Stomach (tissue), 9 donors: ENCODE measurements around the gene PUS10. TPM values are rescaled to one million over a fixed set of nuclear protein-coding genes. Genes with fewer than 3 reads are reported as not detected.

Experiments used
- DNase-seq, 2 donors: peaks; one replicate each; pipeline versions ENCODE4 v3.0.0 to v3.0.0-alpha.2; 2013 to 2019
- H3K27ac ChIP-seq, 5 donors: fragments of 200-600 bp in 4 of 5; sonication (generic) in 4 of 5; one replicate each; pipeline ENCODE4 v1.5.1; 2013 to 2019; ENCODE audit warnings: mild to moderate bottlenecking in 1 of 5, moderate library complexity in 1 of 5
- H3K27me3 ChIP-seq, 3 donors: fragments of 200-600 bp; sonication (generic); one replicate each; pipeline ENCODE4 v1.5.1; 2017 to 2019; ENCODE audit warnings: mixed run types in 1 of 3
- H3K36me3 ChIP-seq, 4 donors: fragments of 200-600 bp; sonication (generic); 1 replicate in 3 of 4; 2 replicates in 1 of 4; pipeline ENCODE4 v1.5.1; 2016 to 2019
- H3K4me1 ChIP-seq, 4 donors: fragments of 200-600 bp; sonication (generic); one replicate each; pipeline ENCODE4 v1.5.1; 2016 to 2019
- H3K4me3 ChIP-seq, 4 donors: fragments of 200-600 bp; sonication (generic) in 3 of 4; one replicate each; pipeline ENCODE4 v1.5.1; 2016 to 2019; ENCODE audit warnings: mild to moderate bottlenecking in 1 of 4
- H3K9me3 ChIP-seq, 4 donors: fragments of 200-600 bp; sonication (generic); one replicate each; pipeline ENCODE4 v1.5.1; 2016 to 2019
- EP300 ChIP-seq: sonication (generic); formaldehyde crosslinking; IDR thresholded peaks from one replicate; pipeline ENCODE4 v1.6.1; 2017; ENCODE audit warnings: antibody characterized with exemption
- POLR2A ChIP-seq, 4 donors: fragments of 450-650 bp; IDR thresholded peaks; one replicate each; pipeline ENCODE4 v1.6.1; 2016; ENCODE audit warnings: antibody characterized with exemption in 4 of 4, control low read depth in 2 of 4, mild to moderate bottlenecking in 1 of 4, moderate library complexity in 1 of 4
- POLR2AphosphoS5 ChIP-seq, 3 donors: sonication (generic); formaldehyde crosslinking; IDR thresholded peaks; one replicate each; pipeline ENCODE4 v1.6.1; 2016; ENCODE audit warnings: antibody characterized with exemption in 3 of 3
- WGBS, 5 donors: extraction: QIAGEN DNeasy Blood & Tissue Kit in 3 of 5; methylation state at CpG; one replicate each; pipeline versions ENCODE4 v1.1.5 to v1.1.7; 2013 to 2018; 5-methylcytosine and 5-hydroxymethylcytosine counted together
- intact Hi-C: fragments of 100-400 bp; cut with DNase I; formaldehyde crosslinking; loops from one replicate; pipeline ENCODE4 v1.15.1; 2023; ENCODE audit warnings: low total_unique reads
- polyA plus RNA-seq, 3 donors: library from polyadenylated mRNA; stranded (reverse); fragments of 200-250 nt; gene quantifications; one replicate each; pipeline ENCODE4 v1.2.3, GENCODE V29; 2013
- total RNA-seq, 5 donors: library from RNA; depleted of rRNA; stranded (reverse); fragments of >200 nt; gene quantifications; one replicate each; pipeline versions ENCODE4 v1.1.0 to v1.2.3, GENCODE V29; 2014 to 2016
- TF ChIP-seq, protein P1 (sequence below), 7 experiments: fragments of 450-650 bp in 4 of 7; fragments of 200-600 bp in 3 of 7; sonication (generic) in 3 of 7; IDR thresholded peaks; one replicate each; pipeline ENCODE4 v1.5.1; 2016 to 2019; ENCODE audit warnings: antibody characterized with exemption in 7 of 7, control low read depth in 2 of 7, mild to moderate bottlenecking in 1 of 7
- donor health status: healthy with polysubstance abuse.
- donor health status: Bipolar disorder and iron deficiency.
- donor health status: healthy.

Gene PUS10
- total and polyA plus RNA-seq, 8 donors, result 1.8 to 8.0 (median 3.4) TPM

GRCh38 chr2:60960706-60961105, 57.3 kb downstream of the PUS10 start:
- no peaks in the 10 kb centered on the region for H3K9me3 ChIP-seq
- H3K4me3 ChIP-seq, result no peak overlapping the region
- DNase-seq, result no peak
- TF ChIP-seq POLR2A (IDR thresholded peaks at IDR 0.05), result no peak
- no peak for TF ChIP-seq EP300
- TF ChIP-seq, protein P1, sequence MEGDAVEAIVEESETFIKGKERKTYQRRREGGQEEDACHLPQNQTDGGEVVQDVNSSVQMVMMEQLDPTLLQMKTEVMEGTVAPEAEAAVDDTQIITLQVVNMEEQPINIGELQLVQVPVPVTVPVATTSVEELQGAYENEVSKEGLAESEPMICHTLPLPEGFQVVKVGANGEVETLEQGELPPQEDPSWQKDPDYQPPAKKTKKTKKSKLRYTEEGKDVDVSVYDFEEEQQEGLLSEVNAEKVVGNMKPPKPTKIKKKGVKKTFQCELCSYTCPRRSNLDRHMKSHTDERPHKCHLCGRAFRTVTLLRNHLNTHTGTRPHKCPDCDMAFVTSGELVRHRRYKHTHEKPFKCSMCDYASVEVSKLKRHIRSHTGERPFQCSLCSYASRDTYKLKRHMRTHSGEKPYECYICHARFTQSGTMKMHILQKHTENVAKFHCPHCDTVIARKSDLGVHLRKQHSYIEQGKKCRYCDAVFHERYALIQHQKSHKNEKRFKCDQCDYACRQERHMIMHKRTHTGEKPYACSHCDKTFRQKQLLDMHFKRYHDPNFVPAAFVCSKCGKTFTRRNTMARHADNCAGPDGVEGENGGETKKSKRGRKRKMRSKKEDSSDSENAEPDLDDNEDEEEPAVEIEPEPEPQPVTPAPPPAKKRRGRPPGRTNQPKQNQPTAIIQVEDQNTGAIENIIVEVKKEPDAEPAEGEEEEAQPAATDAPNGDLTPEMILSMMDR (IDR thresholded peaks at IDR 0.05), result no peak
- no peak for TF ChIP-seq POLR2AphosphoS5 (IDR thresholded peaks at IDR 0.05)
- intact Hi-C loops, result no loop called here
- peaks cover 0 to 6% (median 0%) of the 10 kb centered on the region in 4 donors for H3K36me3 ChIP-seq
- peaks cover 0 to 27% (median 16%) of the 10 kb centered on the region in 4 donors for H3K4me1 ChIP-seq
- no peak overlapping the region for H3K27ac ChIP-seq
- WGBS, 5 donors, result 88 to 95% (median 90%) methylated on average over 1 of the region's 1 CpG
- H3K27me3 ChIP-seq, result no peaks in the 10 kb centered on the region

DNA sequence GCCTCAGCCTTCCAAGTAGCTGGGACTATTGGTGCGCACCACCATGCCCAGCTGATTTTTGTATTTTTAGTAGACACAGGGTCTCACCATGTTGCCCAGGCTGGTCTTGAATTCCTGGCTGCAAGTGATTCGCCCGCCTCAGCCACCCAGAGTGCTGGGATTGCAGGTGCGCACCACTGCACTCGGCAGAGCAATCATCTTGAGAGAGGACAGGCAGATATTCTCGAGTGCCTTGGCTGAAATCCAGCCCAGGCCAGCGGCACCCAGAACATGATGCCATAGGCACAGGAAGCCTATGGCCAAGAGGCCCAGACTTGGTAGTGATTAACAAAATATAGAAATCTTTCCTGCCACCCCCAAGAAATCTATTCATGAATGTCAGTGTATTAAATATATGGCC, 58.6 kb downstream of the PUS10 start:
- intact Hi-C loops, result no loop called here
- H3K27me3 ChIP-seq, result no peaks in the 10 kb centered on the region
- no peaks in the 10 kb centered on the region for H3K9me3 ChIP-seq
- 84 to 92% (median 91%) methylated on average over 7 of the region's 7 CpGs for WGBS, 5 donors
- peaks cover 0 to 19% (median 8%) of the 10 kb centered on the region in 4 donors for H3K4me1 ChIP-seq
- TF ChIP-seq POLR2AphosphoS5 (IDR thresholded peaks at IDR 0.05) (no peak), EP300 (no peak), POLR2A (IDR thresholded peaks at IDR 0.05) (no peak)
- TF ChIP-seq, protein P1 (IDR thresholded peaks at IDR 0.05), result no peak
- no peak overlapping the region for H3K4me3 ChIP-seq
- peaks cover 0 to 11% (median 2%) of the 10 kb centered on the region in 4 donors for H3K36me3 ChIP-seq
- H3K27ac ChIP-seq, result no peak overlapping the region
- no peak for DNase-seq

DNA sequence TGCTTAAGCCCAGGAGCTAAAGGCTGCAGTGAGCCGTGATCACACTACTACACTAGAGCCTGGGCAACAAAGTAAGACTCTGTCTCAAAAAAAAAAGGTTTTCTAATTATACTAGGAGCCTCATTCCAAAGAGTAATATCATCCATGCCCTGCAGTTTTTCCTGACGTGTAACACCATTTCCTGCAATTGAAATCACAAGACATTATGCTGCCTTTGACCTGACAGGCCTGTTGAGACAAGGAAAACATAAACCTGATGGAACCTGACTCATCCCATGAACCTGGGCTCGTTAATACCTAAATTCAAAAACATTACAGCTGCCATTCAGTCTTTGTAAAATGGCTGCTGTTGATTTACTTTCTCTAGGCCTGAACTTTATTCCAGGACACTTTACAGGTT, 59.3 kb downstream of the PUS10 start:
- 72 to 88% (median 84%) methylated on average over 3 of the region's 3 CpGs for WGBS, 5 donors

GRCh38 chr2:60958361-60958760, 59.7 kb downstream of the PUS10 start:
- TF ChIP-seq, protein P1 (IDR thresholded peaks at IDR 0.05), result no peak
- intact Hi-C loops, result no loop called here
- Histone ChIP-seq H3K4me1 (peaks cover 0 to 14% (median 5%) of the 10 kb centered on the region in 4 donors), H3K27ac (no peak overlapping the region), H3K36me3 (peaks cover 0 to 22% (median 8%) of the 10 kb centered on the region in 4 donors), H3K9me3 (no peaks in the 10 kb centered on the region), H3K27me3 (no peaks in the 10 kb centered on the region), H3K4me3 (no peak overlapping the region)
- 86 to 96% (median 90%) methylated on average over 3 of the region's 3 CpGs for WGBS, 5 donors
- DNase-seq, result no peak

More for the DNA sequence above, 59.3 kb downstream of the PUS10 start:
- H3K36me3 ChIP-seq, result peaks cover 0 to 18% (median 8%) of the 10 kb centered on the region in 4 donors
- H3K27ac ChIP-seq, result no peak overlapping the region
- peaks cover 0 to 14% (median 5%) of the 10 kb centered on the region in 4 donors for H3K4me1 ChIP-seq
- no peak for TF ChIP-seq EP300
- TF ChIP-seq, protein P1 (IDR thresholded peaks at IDR 0.05), result no peak
- TF ChIP-seq POLR2A (IDR thresholded peaks at IDR 0.05), result no peak
- no peak for TF ChIP-seq POLR2AphosphoS5 (IDR thresholded peaks at IDR 0.05)
- DNase-seq, result no peak
- no peaks in the 10 kb centered on the region for H3K27me3 ChIP-seq
- H3K9me3 ChIP-seq, result no peaks in the 10 kb centered on the region
- no peak overlapping the region for H3K4me3 ChIP-seq
- intact Hi-C loops, result no loop called here
